Measurements from ENCODE around the gene TPGS2.
"Not testable (repeated sequence)": the region's sequence is repeated elsewhere in the genome, so short reads cannot be mapped to it uniquely, and the experiment has no call there.

Gene TPGS2

DNA sequence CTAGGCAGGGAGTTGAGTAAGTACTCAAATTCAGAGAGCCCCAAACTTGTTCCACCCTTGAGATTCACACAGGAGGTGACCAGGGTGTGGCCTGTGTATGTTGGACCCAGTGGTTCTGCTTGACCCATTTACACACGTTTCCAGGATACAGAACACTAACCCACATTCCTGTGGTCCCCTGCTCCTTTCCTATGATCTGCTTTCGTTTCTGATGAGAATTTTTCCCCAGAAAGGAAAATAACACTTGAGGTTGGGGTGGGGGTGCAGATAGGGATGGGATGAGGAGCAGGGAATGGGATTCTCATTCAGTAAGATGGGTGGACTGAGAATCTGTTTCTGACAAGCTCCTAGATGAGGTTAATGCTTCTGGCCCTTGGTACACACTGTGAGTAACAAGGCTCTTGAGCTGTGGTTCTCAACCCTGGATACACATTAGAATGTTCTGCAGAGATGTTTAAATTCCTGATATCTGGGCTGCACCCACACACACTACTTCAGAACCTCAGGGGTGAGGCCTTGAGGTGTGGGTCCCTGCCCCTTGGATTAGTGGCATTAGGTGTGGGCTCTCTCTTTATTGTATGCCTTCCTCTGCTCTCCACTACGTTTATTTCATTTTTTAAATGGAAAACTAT is 58.4 kb downstream of the TPGS2 start:
- DNase-seq: no peak

DNA sequence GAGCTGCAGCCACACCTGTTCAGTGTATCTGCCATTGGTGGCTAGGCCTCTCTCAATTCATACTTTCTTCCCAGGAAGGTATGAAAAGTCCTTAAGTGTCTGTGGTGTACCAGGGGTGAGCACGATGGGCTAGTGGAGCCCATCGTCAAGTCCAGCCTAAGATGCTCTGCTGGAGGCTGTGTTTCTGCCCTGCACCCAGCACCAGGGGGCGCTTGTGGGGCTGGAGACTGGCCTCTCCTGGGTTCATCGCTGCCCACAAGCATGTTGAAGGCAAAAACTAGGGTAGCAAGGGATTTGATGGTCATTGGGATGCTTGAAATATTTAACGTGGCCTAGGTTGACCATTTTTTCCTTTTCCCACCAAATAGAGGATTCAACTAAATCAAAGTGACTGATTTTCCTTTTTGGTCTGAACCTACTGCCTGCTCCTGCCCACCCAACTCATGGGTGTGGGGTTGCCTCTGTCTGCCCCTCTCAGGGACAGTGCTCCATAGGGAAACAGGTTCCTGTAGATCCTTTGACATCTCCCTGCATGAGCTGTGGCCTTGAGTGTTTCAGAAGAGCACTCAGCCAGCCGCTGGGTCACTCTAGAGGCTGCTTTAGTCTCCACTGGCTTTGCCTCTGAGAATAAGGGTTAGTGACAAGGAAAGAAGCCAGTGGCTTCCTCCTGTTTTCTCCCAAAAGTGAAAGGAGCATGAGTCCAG is 59.0 kb downstream of the TPGS2 start:
- DNase-seq: no peak

DNA sequence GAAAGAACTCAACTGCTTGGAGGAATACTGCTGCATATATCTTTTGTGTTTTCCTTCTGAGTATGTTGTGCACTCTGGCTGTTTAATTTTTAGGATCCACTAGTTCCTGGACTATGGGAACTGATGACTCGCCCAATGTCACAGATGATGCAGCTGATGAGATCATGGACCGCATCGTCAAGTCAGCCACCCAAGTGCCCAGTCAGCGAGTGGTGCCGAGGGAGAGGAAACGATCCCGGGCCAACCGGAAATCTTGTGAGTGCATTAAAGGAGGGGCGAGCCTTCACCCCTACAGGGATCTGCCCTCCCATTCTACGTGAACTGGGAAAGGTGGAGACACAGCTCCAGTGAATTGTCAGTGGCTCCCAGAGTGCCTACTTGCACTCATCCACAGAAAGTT is 59.6 kb downstream of the TPGS2 start:
- DNase-seq: no peak

DNA sequence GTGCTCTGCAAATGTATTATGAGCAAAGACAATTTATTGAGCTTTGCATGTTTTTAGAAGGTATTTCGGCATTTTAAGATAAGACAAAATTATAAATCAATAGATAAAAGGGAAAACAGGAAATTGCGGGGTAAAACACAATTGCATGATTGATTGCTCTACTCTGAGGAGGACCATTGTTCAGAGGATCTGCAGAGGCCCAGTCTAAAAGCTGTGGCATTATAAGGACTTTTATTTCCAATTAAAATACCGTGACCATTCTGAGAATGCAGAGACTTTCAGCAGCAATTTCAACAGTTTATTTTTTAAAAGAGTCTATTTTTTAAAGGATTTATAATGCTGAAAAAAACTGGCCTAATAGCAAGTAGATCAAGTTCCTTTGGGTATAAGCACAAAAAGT is 62.0 kb downstream of the TPGS2 start:
- no peak for DNase-seq

DNA sequence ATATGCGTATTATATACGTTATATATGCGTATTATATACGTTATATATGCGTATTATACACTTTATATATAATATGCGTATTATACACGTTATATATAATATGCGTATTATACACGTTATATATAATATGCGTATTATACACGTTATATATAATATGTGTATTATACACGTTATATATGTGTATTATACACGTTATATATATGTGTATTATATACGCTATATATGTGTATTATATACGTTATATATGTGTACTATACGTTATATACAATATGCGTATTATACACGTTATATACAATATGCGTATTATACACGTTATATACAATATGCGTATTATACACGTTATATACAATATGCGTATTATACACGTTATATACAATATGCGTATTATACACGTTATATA is 65.8 kb downstream of the TPGS2 start:
- not testable (repeated sequence) for DNase-seq

DNA sequence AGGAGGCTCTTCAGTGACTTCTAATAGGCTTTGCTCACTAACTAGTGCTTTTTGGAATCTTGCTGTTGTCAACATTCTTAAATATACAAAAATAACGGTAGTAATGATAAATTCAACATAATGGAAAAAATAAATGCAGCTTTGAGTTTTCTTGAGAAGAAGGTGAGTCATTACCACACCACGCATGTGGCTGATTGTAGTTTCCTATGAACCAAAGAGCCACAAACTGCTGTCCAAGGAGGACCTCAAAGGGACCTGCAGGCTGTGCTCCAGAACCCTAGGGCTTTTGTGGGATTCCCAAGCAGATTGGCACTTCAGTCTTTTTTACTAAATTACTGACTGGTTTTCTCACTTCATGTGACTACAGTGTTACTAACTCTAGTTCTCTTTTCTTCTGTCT is 66.7 kb downstream of the TPGS2 start:
- no peak for DNase-seq

DNA sequence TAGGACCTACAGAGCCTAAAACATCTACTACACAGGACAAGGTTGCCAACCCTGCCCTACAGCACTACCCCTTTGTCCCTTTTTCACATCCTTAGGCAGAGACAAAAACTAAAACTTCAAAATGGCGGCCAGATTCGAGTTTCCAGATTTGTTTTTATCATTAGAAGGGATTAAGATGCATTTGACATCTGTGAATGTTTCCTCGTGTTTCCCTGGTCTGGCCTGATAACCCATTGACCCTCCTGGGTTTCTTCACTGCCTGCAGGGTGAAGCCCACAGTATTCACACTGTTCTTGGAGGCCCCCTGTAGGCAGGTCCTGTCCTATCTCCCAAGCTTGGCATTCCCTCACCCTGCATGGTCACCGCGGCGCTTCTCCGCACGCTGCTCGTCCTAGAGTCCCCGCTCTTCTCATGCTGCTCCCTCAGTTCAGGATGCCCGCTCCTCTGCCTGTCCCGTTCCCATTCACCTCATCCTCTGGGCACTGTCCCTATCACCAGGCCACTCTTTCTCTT is 67.6 kb downstream of the TPGS2 start:
- no peak for DNase-seq

DNA sequence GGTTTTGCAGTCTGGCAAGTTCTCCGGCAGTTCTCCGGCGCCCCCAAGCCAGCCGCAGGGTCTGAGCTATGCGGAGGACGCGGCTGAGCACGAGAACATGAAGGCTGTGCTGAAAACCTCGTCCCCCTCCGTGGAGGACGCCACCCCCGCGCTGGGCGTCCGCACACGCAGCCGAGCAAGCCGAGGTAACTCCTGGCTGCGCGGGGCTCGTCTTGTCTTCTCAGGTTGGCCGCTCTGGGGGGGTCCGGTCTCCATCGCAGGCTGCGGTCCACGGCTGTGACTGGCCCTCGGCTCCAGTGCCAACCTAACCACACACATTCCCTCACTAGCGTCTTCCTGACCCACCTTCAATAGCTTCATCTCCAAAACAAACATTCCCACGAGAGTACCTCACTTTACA is 68.2 kb downstream of the TPGS2 start:
- DNase-seq: no peak

DNA sequence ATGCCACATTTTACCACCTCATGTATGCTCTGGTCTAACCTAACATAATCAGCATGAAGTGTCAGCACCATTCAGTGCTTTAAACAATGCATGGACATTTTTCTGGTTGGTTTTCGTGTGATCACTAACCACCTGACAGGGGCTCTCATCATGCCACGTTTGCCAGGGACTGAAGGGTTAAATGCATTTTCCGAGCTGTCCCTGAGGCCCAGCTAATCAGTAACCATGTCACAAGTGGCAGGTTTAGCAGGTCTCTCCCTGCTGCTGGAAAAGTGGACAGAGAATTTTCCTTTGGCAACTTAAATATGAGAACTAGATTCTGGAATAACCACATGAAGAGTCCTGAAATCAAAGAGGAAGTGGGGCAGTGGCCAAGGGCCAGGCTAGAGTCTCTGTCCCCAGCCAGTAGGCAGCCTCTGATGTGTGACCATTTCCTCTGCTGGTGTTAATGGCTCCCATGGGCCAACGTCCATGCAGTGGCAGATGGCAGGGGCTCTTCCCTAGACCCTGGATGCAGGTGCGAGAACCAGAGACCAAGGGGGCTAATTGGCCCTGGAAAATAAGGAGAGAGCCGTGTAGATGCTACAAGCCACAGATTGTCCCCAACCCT is 69.5 kb downstream of the TPGS2 start:
- DNase-seq: no peak

DNA sequence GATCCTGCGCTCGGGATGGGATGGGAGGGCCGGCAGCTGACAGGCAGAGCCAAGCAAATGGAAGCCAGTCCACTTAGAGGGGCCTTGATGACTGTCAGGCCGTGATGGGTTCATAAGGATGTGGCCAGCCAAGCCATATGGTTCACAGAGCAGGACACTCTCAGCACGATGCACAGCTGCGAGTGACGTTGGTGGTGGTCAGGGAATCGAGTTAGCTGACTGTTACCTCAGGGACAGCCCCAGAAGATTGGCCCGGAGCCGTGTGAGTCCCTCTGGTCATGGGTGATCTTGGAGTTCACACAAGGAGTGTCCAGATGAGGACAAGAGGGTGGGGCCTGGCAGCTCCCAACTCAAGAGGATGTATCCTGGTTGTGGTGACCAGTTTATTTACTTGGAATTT is 70.2 kb downstream of the TPGS2 start:
- DNase-seq: no peak

DNA sequence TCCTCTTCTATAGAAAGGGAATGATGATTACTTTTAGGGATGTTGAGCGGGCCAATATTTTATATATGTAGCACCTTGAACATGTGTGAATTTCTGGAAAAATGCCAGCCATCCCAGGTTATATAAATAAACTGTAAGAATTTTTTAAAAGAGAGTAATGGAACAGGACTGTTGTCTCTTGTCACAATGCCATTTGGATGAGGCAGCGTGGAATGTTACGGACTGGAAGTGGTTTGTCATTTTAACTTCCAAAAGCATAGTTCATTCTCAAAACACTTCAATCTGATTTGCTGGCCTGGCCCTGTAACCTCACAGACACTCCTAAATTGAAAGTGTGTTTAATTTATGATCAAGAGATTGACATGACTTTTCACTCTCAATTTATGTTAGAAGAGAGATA is 70.8 kb downstream of the TPGS2 start:
- DNase-seq: no peak

DNA sequence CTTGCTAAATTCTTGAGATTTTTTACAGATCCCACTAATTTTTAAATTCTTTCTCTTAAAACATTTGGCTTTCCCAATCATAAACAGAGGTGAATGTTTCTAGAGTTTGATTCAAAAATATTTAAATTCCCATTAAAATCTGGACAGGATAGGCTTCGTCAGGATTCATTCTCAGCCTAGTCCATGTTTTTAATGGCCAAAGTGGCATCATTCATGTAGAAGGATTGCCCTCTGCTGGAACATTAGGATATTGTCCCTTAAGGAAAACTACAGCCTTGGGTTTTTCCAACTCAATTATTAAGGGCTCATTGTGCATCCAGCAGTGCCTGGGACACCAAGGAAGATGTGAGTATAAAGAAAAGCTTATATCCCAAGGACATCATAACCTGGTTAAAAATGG is 71.7 kb downstream of the TPGS2 start:
- DNase-seq: no peak

DNA sequence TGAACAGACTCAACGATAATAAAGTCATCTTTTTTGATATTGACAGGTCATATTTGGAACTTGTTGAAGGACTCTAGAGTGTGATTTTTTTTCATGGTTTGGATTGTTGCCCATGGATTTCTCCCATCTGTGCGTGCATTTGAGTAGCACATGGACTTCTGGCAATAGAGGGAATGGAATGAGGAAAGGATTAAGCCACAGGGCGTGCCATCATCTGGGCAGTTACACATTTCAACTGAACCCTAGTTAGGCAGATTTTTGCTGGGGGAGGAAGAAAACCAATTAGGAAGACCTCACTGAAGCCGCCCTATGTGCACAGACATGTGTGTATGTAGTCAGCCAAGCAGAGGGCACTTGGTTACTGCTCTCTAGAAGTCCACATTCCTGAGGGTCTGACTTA is 72.6 kb downstream of the TPGS2 start:
- DNase-seq: no peak

DNA sequence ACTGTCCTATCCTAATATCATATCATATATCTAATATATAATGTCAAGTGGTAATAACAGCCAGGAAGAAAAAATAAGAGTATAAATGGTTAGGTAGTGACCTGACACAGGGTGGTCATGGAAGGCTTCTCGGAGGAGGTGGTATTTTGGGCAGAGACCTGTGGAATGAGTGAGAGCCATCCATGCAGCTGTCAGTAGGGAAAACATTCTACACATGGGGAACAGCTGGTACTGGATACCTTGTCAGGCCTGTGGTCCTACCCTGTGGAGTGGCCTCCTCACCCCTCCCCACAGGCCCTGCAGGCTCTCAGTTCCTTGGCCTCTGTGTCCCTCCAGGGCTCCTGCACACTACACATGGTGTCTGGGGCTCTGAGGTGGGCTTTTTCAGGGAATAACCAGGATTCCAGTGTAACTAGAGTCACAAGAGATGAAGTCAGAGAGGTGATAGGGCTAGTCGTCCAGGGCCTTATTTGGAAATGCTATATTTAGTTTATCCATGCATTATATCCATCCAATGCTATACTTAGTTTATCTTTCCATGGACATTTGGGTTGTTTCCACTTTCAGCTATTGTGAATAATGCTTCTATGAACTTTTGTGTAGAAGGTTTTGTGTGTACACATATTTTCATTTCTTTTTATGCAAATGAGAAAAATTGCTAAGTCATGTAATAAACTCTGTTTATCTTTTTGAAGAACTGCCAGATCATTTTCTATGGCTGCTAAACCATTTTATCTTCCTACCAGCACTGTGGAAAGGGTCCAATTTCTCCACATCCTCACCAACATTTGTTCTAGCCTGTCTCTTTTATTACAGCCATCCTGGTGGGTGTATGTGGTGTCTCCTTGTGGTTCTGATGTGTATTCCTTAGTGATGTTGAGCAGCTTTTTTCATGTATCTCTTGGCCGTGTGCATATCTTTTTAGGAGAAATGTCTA is 75.6 kb downstream of the TPGS2 start:
- DNase-seq: no peak

DNA sequence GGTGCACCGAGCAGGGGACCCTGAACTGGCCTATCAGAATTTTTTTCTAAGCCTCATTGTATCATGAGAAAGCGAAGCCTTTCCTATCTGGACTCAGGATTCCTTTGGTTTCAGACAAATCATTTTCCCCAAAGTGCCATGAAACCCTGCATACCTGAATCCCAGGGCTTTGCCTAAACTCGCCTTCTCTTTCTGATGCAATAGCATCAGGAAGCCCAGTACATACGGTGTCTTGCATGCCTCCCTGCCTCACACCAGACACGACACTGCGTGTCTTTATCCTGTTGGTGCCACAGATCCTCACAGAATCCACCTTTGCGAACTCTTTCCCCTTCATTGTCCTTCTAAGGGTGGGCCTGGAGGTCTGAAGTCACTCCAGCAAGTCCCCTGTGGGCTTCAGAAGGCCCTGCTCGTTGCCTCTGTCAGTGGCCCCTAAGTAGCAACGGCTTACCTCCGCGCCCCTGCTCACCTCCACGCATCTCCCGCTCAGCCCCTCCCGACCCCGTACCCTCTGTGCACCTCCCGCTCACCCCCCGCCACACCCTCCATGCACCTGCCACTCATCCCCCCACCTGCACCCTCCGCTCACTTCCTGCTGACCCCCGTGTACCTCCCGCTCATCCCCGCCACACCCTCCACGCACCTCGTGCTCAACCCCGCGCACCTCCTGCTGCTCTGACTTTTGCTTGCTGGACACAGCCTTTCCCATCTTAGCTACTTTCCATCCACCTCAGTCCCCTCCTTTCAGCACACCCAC is 83.4 kb downstream of the TPGS2 start:
- DNase-seq: no peak

DNA sequence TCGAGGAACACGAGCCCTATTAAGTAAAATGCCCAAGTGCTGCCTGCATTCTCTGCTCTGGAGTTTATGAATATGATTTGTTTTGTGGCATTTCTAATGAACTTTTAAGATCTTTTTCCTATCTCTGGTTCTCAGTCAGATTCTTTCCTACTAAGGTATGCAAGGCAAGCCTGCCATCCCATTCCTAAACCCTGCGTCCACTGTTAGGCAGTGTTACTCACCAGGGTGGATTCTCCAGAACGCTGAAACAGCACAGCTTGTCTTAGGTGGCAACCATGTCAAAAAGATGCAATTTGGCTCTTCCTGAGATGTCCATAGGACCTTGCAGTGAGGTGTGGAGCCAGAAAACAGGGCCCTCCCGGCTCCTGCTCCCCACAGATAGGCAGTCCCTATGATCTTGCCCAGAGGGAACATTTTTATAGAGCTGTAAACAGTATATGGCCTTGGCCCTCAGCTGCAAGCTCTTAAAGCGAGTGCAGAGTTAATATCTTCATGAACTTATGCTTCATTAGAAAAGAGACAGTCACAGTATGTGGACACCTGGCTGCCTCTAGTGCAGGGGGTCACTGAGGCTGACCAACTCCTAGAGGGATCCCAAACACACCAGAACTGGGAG is 84.4 kb downstream of the TPGS2 start:
- no peak for DNase-seq
